GM21360 (cell line): ENCODE data around the gene KRT84.

ENCODE experiments used
- ATAC-seq: cut with Tn5 transposase; IDR thresholded peaks from one replicate; pipeline ENCODE4 v1.9.1; 2021; ENCODE audit warnings: mild to moderate bottlenecking, moderate library complexity; ENCODE audit not compliant: unreplicated experiment

The KRT84 gene

GRCh38 chr12:52363111-52363679 is 22.3 kb downstream of the KRT84 start:
- ATAC-seq = no peak

- ATAC-seq = no peak
Observed at GRCh38 chr12:52362118-52362726, 23.2 kb downstream of the KRT84 start.

- ATAC-seq = no peak
Observed at GRCh38 chr12:52361553-52361952, 23.9 kb downstream of the KRT84 start.

GRCh38 chr12:52360663-52361271 is 24.7 kb downstream of the KRT84 start:
- no peak for ATAC-seq

- no peak for ATAC-seq
Observed at GRCh38 chr12:52360106-52360662, 25.3 kb downstream of the KRT84 start.

GRCh38 chr12:52359621-52360061 is 25.8 kb downstream of the KRT84 start:
- ATAC-seq = no peak

GRCh38 chr12:52358575-52359350 is 26.7 kb downstream of the KRT84 start:
- peak; percentile 75 for ATAC-seq

GRCh38 chr12:52356762-52357580 is 28.5 kb downstream of the KRT84 start:
- ATAC-seq = no peak

GRCh38 chr12:52356031-52356761 is 29.3 kb downstream of the KRT84 start:
- ATAC-seq = no peak

- no peak for ATAC-seq
Observed at GRCh38 chr12:52355176-52355575, 30.3 kb downstream of the KRT84 start.

GRCh38 chr12:52354200-52354599 is 31.3 kb downstream of the KRT84 start:
- ATAC-seq = no peak

GRCh38 chr12:52353766-52354165 is 31.7 kb downstream of the KRT84 start:
- no peak for ATAC-seq

- ATAC-seq = no peak
Observed at GRCh38 chr12:52352951-52353350, 32.5 kb downstream of the KRT84 start.

GRCh38 chr12:52351196-52352059 is 34.0 kb downstream of the KRT84 start:
- no peak for ATAC-seq

- ATAC-seq = no peak
Observed at GRCh38 chr12:52350786-52351185, 34.7 kb downstream of the KRT84 start.

- ATAC-seq = no peak
Observed at GRCh38 chr12:52350021-52350620, 35.3 kb downstream of the KRT84 start.

GRCh38 chr12:52349196-52349595 is 36.3 kb downstream of the KRT84 start:
- ATAC-seq = no peak
